Colon (tissue), 2 donors: Measurements from ENCODE around the gene POLD3.
"Not testable (repeated sequence)": the region's sequence is repeated elsewhere in the genome, so short reads cannot be mapped to it uniquely, and the experiment has no call there.

Experiments used
- FAIRE-seq: peaks from 2 replicates; lab custom pipeline; 2012; peaks lifted over from hg19 to GRCh38; lab: Jason Lieb, UNC
- donor health status: control.
- donor health status: control.

The POLD3 gene

DNA sequence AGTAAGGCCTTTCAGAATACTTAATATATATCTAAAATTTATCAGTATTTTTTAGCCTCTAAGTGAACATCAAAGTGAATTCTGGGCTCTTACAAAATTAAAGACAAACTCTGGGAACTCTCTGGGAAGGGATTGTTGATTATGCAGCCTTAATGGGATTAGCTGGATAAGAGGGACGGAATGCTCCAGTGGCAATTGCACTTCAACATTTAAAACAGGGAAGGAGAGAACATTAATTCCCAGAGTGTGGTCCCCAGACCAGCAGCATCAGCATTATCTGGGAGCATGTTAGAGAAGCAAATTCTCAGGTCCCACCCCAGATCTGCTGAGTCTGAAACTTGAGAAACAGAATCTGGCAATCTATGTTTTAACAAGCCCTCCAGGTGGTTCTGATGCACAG, 46.5 kb downstream of the POLD3 start:
- no peak for FAIRE-seq

DNA sequence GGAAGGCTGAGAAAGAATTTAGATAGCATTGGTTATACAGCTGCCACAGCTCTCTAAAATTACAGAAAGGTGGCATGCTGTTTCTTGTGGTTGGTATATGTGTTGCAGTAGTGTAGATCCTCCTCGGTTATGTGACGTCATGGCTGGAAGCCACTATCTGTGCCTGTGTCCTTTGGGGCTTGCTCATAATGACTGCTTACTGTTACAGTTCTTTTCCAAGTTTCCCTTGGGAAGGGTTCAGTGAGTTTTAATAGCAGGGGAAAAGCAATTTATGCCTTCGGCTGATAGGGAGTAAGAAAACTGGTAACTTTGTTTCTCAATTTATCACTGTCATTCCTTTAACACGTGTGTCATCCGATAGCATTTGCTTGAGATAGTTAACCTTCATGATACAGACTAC, 47.2 kb downstream of the POLD3 start:
- no peak for FAIRE-seq

DNA sequence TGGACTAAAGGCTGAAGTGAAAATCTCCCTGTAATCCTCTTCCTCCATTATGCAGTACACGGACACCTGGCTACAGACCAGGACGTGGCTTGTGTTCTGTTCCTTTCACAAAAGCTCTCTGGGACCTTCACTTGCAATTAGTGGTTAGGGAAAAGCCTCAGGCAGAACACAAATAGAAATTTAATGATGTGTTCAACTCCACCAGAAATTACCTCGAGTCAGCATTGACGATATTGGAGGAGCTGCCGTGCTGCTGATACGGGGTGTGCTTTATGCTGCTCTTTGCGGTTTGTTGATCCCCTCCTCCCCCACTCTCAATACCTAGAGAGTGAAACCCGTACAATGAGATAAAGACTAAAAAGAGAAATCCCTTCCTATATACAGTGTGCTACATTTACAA, 48.9 kb downstream of the POLD3 start:
- FAIRE-seq, result no peak

DNA sequence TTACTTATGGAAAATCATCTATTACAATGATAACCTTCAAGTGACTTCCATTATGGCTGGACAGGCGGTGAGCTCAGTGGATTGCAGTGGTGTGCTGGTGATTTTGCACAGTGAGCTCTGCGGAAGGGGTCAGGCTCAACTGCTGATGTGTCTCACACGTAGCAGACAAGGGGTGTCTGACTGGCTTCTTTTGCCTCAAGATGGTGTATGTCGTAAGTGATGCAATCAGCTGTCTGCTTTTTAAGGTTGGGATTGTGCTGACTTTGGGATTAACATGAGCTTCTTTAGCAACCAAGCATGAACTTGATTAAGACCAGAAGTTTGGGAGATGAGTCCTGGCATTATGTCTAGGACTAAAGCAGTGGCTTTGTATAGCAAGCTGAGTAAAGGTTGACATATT, 49.5 kb downstream of the POLD3 start:
- no peak for FAIRE-seq

DNA sequence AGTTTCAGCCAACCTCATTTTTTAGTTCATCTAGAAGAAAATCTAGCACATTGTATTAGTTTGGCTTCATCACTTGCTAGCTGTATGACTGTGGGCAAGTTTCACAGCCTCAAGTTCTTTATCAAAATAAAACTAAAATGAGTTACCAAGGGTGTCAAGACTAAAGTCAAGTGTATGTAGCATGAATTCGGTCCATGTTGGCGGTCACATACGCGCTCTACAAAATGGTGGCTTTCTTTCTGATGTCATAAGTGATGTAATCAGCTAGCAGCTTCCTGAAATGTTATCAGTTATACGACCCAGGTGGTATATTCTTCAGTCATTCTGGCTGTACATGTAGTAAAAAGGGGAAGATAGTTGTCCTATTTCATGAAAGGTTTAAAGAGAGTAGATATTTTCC, 50.5 kb downstream of the POLD3 start:
- FAIRE-seq, result no peak

DNA sequence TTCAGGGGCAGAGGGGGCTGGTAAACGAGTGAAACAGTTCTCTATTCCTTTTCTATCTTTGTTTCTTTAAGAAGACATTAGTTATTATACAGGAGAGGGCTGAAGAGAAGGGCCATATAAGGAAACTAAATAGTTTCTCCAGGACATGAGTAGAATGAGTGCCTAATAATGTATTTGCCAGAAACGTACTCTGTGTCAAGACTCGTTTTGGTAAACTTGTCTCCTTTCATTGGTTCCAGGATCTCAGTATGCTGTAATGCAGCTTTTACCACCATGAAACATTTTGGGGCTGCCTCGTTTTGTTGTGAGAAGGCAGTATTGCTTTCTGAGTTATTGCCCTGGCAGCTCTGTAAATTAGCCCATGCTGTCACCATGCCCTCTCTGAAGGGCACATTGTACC, 51.7 kb downstream of the POLD3 start:
- no peak for FAIRE-seq

DNA sequence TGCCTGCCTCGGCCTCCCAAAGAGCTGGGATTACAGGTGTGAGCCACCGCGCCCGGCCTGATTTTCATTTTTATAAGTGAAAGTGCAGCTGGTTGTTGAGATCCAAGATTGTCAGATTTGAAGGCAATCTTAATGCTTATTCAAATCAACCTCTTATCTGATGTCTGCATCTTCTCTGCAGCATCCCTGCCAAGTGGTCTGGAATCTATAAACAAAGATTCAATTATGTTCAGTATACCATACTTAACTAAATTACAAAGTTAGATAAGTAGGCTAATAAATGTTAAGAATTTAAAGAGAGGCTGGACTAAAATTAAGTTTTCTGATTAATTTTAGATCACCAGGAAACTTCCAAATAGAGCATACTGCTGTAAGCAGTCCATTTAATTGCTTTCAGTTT, 53.8 kb downstream of the POLD3 start:
- FAIRE-seq, result no peak

DNA sequence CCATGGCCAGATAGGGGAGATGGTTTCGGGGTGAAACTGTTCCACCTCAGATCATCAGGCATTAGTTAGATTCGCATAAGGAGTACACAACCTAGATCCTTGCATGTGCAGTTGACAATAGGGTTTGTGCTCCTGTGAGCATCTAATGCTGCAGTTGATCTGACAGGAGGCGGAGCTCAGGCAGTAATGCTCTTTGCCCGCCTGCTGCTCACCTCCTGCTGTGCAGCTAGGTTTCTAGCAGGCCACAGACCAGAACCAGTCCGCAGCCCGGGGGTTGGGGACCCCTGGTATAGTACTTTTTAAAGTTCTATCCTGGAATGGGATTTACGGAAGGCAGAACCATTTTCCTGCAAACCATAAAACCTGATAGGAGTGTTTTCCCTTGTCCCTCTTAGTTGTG, 54.6 kb downstream of the POLD3 start:
- no peak for FAIRE-seq

DNA sequence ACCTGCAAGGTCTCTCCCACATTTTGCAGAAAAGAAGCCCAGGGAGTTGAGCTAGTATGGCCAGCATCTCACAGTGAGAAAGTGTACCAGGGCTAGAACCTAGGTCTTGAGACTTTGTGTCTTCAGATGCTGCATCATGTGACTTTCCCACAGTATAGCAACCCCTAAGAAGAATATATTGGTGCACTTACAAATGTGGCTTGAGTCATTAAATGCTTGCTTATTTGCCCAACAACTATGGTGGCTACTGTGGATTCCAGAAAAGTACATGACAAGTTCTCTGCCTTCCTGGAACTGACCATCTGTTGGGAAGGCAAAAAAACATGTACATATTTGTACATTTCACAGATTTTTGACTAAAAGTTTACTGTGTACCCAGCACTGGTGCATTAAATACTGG, 55.0 kb downstream of the POLD3 start:
- no peak for FAIRE-seq

DNA sequence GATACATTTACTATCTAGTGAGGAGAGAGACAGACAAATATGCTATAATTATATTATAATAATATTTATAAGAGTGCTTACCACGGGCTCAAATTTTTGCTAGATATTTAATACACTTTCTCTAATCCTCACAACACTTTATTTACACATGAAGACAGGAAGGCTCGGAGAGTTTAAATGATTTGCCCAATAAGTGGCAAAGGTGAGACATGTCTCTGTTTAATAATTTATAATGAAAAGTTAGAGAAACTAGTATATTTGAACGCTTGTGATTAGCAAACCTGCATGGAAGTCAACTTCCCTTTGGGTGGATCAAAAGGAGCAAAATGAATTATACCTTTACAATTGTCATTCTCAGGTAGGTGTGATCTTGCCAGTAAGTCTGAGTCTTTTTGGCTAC, 55.4 kb downstream of the POLD3 start:
- FAIRE-seq, result no peak

DNA sequence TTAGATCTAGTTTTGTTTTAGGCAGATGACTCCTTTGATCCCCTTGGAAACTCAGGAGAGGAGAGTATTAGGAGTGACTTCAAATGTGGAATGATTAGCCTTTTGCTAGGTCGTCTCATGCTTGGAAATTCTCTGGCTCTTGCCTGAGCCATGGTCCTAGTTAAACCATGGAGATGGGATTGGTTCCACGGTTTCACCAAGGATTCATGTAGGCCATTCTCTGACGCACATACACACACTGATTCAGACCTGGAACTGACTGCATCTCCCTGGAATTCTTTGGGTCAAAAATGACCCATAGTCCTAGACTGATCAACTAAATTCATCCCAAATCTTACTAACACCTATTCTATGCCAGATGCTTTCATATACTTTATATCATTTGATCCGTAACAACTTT, 56.5 kb downstream of the POLD3 start:
- FAIRE-seq, result no peak

DNA sequence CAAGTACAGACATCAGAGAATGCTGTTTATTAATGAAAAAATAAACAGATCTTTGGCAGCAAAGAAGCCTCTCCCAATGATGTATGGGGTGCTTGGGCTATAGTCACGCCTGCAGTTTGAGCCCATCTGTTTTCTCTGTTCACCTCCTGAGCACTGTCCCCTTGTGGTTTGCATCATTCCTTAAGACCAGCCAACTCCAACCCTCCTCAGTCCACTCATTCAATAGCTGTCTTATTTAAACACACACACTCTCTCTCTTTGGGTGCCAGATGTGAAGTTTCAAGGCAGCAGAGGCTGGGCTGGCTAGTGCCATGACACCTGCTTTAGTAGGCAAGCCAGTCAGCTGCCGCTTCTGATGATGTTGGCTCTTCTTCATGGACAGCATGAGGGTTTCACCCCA, 58.1 kb downstream of the POLD3 start:
- no peak for FAIRE-seq

DNA sequence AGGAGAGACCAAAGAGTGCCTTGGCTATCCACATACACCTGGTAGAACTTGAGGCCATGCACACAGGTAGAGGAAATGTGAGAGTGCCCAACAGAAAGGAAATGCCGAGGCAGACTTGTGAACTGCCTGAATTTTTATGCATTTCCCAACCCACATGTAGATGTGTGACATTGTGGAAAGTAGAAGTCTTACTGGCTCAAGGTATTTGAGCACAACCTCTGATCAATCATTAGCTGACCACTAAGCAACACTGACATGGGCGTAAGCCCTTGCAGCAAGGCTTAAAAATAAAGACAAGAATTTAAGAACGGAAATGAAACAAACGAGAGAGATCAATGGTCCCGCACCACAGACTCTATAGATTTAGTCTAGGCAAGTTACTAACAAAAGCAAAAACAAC, 62.6 kb downstream of the POLD3 start:
- FAIRE-seq, result no peak

DNA sequence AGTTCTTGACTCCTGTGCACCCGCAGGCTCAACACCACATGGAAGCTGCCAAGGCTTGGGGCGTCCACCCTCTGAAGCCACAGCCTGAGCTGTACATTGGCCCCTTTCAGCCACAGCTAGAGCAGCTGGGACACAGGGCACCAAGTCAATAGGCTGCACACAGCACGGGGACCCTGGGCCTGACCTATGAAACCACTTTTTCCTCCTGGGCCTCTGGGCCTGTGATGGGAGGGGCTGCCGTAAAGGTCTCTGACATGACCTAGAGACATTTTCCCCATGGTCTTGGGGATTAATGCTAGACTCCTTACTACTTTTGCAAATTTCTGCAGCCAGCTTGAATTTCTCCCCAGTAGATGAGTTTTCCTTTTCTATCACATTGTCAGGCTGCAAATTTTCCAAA, 66.7 kb downstream of the POLD3 start:
- not testable (repeated sequence) for FAIRE-seq

DNA sequence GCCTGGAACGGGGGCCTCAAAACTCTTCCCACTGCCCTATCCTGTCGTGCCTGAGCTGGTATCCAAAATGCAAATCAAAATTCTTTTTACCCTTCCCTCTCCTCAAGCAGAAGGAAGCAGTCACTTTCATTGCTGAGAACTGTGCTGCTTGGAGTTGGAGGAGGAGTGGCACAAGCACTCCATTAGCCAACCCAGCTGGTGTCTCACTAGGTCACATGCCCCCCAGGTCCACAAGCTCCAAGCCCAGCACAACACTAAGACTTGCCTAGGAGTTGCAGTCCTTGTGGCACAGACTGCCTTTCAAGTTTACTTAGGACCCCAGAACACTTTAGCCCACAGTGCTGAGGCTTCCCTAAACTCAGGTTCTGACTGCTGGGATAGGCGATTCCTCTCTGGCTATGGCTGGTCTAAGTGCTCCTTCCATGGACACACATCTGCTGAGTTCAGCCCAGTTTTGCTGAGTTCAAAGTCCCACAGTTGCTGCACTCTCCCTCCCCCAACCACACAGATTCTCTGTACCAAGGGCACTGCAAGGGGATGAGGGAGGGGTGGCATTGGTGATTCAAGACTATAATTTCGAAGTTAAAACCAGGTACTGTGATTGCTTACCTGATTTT, 70.2 kb downstream of the POLD3 start:
- FAIRE-seq, result no peak

DNA sequence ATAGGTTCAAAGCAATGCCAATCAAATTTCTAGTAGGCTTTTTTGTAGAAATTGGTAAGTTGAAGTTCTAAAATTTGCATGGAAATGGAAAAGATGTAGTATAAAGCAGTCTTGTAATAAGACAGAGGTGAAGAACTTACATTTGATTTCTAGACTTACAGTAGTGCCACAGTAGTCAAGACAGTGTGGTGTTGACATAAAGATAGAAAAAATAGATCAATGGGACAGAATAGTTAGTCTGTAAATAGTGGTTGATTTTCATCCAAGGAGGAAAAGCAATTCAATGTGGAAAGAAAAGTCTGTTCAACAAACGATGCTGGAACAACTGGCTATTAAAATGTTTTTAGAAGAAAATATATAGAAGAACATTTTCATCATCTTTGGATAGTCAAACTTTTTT, 70.9 kb downstream of the POLD3 start:
- FAIRE-seq, result no peak

DNA sequence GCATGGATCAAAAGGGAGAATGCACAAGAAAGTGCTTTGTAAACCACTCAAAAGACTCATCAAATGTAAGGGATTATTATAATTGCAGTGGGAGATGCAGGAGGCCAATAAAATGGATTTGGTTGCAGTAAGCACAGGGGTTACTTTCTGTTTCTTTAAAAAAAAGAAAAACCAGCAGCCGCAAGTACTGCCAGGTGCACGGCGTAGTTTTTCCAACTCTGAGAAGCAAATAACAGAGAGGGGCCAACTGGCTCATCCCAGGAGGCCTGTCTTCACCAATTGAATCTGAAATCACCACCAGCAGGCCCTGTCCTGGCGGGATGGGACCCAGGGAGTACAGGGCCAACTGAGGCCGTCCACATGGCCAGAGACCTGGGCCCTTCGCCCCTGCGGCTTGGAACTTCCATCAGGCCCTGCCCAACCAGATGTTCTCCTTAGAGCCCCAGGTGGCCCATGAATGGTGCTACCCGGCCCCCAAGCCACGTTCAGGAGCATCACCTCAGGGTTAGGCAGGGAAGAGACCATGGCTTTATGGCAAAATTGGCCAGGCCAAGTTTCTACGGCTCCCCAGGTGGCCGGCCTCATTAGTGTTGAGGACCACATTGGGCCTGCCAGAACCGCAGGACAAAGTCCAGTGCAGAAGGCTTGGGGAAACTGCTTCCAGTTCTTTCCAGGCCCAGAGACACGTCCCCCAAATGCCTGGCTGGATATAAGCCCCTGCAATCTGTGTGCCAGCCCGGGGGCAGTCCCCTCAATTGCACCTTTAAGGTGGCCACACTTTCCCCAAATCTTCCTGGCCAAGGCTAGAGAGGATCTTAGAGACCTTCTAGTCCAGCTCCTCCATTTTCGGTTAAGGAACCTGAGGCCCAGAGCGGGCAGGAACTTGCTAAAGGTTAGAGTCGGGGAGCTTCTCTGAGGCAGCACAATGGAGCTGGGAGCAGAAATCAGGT, 77.1 kb downstream of the POLD3 start:
- no peak for FAIRE-seq

DNA sequence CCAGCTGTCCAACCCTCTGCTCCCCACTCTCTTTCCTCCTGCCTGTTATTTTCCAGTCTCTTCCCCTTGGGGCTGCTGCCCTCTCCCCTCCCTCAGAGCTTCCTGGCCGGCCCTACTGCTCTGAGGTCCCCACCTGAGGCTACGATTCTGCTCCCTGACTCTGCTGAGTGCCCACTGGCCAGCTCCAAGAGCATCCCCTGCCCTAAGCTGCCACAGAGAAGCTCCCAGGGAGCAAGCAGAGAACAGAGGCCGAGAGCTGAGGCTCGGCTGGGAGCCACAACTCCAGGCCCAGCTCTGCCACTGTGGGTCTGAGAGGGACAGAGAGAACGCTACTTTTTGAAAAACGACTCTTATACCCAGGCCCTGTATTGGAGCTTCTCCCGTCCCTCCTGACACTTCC, 77.8 kb downstream of the POLD3 start:
- FAIRE-seq, result no peak

DNA sequence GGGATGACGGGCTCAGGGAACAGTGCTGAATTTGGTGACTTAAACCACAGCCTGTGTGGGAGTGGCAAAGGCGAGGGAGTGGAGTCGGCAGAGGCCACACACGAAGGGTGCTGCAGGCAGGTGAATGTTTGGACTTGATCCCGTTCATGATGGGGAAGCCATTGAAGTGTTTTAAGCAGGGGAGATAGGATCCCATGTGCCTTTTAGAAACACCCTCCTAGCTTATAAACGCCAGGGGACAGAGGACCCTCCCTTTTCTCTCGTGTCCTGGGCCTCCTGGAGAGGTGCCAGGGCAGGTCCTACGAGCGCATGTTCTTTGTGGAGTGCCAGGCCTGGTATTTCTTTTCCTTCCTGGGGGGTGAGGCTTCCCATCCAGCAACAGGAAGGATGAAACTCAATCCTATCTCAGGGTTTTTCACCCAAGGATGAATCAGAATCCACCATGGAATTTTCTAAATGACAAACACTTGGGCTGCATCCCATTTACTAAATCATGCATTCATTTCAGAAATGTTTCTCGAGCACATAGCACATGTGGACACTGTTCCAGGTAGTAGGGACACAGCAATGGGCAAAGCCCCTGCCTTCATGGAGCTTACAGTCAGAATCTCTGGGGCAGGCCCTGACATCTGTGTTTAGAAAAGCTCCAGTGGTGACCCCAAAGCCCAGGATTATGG, 79.3 kb downstream of the POLD3 start:
- FAIRE-seq, result no peak

DNA sequence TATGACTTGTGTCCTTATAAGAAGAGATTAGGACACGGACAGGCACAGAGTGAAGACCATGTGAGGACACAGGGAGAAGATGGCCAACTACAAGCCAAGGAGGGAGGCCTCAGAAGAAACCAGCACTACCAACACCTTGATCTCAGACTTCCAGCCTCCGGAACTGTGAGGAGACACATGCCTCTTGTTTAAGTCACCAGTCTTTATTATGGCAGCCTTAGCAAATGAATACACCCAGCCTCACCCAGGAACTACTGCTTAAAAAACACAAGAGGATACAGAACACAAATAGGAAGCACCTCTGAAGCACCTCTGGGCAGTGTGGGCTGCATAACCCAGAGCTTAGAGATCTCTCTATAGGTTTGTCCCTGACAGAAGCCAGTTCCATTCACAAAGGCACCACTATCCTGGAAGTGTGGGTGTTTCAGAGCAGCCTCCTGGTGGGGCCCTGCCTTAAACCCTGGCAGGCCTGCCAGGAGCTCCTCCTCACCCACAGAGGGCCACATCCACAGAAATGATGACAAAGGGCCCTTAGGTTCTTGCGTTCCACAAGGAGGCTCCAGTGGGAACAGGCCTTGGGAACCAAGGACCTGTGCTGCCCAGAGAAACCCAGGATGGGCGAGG, 80.1 kb downstream of the POLD3 start:
- FAIRE-seq, result no peak

DNA sequence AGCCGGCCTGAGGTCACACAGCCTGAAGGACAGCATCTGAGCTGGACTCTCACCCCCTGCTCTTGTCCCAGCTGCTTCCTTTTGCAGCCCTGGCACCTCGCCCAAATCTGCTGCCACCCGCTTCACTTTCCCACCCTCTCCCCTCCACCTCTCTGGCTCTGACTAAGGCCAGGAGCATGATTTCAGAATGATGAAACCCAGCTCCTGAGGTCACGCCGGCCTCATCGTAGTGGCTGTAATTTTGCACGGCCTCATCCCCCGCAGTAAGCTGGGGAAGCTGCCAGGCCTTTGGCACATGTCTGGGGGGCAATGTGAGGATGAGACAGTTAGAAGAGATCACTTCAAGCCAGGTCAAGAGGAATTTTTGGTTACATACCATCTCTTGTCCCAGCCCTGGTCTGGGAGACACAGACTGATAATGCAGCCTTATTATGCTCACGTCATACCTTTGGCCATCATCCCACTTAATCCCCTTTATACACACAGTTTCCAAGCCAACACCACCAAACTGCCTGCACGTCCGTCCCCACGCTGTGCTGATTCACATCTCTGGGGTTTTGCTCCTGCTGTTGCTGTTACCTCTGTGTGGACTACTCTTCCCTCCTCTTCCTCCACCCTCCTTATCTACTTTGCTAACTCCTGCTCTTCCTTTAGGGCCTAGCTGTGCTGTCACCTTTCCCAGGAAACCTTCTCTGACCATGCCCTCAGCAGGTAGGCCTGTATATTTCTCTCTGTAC, 80.7 kb downstream of the POLD3 start:
- FAIRE-seq, result no peak

DNA sequence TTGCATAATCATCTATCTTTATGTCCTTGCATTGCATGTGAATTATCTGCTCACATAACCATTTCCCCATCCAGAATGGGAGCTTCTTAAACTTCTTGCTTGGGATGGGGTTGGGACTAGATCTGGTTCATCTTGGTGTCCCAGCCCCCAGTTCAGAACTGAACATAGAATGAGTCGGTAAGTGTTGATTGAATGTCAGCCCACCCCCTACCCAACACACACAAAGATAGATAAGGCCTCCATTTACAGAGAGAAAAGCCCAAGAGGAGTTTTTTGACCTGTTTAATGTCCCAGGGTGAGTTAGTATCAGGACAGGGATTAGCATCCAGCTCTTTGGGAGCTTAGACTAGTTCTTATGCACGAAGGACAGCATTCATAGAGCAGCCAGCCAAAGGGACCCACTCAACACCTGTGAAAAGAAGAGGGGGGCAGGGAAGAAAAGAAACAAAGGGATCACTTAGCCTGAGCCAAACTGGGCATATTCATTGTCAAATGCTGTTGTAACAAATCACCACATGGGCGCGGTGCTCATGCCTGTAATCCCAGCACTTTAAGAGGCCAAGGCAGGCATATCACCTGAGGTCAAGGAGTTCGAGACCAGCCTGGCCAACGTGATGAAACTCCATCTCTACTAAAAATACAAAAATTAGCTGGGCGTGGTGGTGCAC, 81.4 kb downstream of the POLD3 start:
- no peak for FAIRE-seq
